GM18502 (cell line): ENCODE results near the gene TOMM70.
"Not testable (repeated sequence)": the region's sequence is repeated elsewhere in the genome, so short reads cannot be mapped to it uniquely, and the experiment has no call there.

Experiments used
- ATAC-seq: cut with Tn5 transposase; IDR thresholded peaks from one replicate; pipeline ENCODE4 v1.9.1; 2021; ENCODE audit warnings: mild to moderate bottlenecking; ENCODE audit not compliant: unreplicated experiment, poor library complexity

The TOMM70 gene

DNA sequence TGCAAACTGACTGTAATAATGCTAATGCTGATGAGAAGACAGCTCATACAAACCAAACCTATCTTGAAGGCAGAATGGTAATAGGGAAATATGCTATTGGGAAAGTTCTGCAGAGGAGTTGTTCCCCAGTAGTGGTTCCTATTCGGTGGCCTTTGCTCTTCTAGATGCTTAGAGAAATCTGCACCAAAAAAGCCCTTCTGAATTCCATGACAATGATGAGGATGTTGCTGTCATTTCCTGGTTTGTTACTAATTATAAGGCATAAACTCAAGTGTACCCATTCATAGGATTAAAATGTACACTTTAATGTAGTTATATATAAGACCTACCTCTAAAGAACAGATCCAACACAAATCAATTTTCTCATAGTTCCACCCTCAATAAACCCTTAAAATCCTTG, 30.1 kb downstream of the TOMM70 start:
- ATAC-seq: no peak

DNA sequence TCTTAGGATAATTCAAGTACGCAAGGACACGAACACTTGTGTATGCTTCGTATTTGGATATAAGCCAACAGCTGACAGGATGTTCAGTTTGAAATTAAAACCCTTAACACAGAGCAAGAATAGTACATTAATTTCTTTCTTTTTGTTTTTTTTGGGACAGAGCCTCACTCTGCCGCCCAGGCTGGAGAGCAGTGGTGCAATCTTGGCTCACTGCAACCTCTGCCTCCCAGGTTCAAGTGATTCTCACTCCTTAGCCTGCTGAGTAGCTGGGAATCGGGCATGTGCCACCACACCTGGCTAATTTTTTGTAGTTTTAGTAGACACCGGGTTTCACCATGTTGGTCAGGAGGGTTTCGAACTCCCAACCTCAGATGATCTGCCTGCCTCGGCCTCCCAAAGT, 32.4 kb downstream of the TOMM70 start:
- no peak for ATAC-seq

DNA sequence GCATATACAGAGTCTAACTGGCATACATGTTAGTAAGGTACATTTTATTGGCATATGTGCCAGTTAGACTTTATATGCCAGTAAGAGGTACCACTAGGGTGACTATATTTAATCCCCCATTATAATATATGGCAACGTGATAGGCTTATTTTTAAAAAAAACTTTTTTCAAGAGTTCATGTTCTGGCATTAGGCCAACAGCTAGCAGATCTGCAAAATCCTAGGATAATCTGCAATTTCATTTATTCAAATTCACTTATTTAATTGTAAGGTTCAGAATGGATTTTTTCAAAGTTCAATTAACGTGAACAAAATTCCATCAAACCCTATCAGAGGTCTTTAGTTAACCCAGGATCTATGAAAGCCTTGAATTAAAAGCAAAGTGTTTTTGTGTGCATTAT, 34.5 kb downstream of the TOMM70 start:
- no peak for ATAC-seq

DNA sequence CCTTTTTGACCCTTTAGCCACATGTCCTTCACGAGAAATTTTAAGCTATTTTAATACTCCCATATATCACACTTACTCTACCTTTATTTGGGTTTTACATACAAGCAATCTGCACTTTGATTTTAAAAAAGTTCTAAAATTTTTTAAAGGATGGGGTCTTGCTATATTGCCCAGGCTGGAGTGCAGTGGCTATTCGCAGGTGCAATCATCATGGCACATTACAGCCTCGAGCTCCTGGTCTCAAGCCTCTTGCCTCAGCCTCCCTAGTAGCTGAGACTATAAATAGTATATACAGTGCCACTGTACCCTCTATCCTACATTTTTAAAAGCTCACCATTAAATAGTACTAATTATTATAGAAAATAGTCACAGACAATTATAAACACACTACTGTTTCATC, 36.5 kb downstream of the TOMM70 start:
- no peak for ATAC-seq

DNA sequence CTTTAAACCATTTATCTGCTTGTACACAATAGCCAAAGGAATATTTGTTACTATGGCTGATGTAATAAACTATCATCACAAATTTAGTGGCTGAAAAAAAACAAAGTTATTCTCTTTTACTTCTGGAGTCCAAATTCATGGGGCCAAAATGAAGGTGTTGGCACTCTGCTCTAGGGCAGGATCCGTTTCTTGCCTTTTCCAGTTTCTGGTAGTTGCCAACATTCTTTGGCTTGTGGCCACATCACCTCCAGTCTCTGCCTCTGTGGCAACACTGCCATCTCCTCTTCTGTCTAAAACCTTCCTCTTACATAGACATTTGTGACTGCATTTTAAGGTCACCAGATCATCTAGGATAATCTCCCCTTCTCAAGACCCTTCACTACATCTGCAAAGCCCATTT, 39.0 kb downstream of the TOMM70 start:
- no peak for ATAC-seq

DNA sequence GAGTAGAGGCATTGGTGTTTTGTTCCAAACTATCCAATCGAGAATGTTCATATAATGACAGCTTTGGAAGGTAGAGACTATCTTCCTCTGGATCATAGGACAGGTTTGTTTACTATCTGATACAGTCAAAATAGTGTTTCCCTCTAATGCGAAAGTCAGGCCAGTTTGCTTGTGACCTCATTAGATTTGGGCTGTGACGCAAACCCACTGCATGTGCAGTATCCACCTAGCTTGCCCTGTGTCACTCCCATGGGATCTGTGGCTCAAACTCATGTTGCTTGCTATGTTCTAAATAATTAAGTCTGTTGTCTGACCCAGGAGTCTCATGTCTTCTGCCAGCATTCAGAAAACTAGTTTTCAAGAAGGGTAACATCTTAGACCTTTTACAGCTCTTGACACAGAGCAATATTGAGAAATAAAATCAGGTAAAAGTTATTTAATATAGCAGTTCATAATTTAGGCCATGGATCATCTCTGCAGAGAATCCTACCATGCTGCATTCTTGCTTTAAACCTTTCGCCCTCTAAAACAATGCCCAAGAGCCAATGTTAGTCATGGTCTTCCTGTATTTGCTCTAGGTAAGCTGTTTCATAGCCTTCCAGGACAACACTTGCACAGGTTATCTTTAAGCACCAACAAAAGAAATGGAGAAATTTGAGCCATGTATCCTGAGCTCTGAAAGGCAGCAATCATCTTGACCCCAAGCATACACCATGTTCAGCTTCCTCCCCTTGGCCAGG, 40.0 kb downstream of the TOMM70 start:
- no peak for ATAC-seq

DNA sequence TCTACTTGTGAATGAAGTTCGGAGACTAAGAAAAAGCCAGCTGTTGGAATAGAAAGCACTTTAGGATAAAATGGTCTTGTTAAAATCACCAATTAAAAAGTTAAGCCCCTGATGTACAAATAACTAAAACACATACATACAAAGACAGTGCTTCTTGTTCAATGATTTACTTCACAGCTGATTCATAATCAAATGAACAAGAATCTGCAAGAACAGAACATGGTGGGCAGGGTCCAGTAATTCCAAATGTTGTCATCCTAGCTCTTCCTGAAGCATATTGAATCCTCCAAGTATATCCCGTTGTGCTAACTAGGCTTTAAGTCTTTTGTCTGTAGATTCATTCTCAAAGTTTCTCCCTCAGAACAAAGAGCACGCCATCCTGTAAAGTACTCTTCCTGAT, 41.9 kb downstream of the TOMM70 start:
- ATAC-seq: no peak

GRCh38 chr3:100358413-100358812, 42.5 kb downstream of the TOMM70 start:
- ATAC-seq: no peak

DNA sequence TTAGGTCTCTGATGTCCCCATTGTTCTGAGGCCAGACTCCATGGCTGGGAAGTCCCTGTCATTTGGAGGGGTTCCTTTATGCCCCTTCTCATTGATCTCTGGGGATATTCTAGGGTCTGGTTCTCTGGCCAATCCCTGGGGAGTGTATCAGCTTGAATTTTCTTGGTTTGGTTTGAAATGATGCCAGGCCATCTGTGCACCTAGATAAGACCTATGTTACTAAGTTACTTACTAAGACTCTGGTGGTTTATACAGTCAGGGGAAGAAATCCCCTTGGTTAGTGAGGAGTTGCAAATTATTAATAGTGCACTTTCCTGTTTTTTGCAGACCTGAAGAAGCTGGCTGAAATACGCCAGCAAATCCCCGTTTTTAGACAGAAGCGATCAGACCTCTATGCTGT, 46.0 kb downstream of the TOMM70 start:
- ATAC-seq: no peak

GRCh38 chr3:100352296-100353231, 48.3 kb downstream of the TOMM70 start:
- ATAC-seq: no peak

- not testable (repeated sequence) for ATAC-seq
Observed at GRCh38 chr3:100351770-100352169, 49.1 kb downstream of the TOMM70 start.

DNA sequence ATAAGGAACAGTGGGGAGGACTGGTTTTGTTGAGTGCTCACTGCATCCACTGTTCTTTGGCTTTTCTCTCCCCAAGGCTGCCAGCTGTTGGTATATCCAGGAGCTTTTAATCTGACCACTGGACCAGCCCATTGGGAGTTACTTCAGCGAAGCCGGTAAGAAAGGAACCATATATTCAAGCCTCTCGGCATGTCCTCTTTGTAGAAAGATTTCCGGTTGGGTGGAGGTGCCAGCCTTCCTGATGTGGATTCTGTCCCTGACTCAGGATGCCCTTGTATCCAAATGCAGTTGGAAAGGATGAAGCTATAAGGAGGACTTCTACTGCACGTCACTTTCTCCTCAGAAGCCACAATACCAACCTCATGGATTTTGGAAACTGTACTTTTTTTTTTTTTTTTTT, 52.2 kb downstream of the TOMM70 start:
- no peak for ATAC-seq

DNA sequence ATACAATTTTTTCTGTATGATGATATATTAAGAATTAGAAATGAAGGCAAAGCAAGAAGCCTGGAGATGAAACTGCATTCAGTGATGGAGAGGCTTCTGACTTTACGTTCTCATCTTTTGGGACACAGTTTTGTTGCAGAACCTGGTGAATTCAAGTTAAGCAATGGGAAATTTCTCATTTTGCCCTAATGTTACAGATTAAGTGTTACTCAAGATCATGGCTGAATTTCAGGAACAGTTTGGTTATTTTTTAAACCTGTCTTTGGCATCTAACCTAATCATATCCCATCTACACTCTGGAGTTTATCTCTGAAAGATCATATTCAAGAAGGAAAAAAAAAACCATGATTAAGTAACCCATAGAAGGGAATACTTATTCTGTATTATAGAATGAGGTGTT, 60.4 kb downstream of the TOMM70 start:
- no peak for ATAC-seq

GRCh38 chr3:100339786-100340185, 61.1 kb downstream of the TOMM70 start:
- no peak for ATAC-seq

DNA sequence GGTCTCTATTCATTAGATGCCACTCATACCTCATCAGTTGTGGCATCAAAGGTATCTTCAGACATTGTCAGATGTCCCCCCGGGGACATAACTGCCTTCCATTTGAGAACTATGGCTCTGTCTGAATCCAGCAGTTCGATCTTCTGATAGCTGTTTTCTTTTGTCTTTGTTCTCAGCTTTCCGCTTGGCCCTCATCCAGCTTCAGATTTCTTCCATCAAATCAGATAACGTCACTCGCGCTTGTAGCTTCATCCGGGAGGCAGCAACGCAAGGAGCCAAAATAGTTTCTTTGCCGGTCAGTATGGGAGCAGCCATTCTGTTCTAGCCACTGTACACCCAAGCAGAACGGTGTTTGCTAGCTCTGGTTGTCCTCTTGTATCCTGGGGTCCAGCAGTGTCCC, 62.0 kb downstream of the TOMM70 start:
- ATAC-seq: no peak

- ATAC-seq: not testable (repeated sequence)
Observed at GRCh38 chr3:100336229-100336628, 64.7 kb downstream of the TOMM70 start.

DNA sequence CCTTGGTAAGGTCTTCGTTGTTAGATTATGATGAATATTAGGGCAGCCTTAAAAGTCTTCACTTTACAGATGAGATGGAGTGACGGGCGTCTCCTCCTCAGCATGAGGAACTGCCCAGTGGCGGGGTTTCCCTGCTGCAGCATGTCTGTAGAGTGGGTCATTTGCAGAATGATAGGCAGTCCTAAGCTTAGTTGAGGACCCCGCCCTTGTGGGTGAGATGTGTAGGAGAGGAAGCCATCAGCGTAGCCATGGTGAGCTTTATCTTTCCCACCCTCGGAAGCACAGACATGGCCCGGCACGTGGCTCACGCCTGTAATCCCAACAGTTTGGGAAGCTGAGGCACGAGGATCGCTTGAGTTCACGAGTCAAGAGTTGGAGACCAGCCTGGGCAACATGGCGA, 65.5 kb downstream of the TOMM70 start:
- ATAC-seq: peak; percentile 58

GRCh38 chr3:100334488-100335351, 66.2 kb downstream of the TOMM70 start, which contains the start of gene NIT2:
Gene NIT2 (plus strand): TSS chr3:100334757. CDS start chr3:100334792, 35 bp downstream.
- peak; percentile 95 for ATAC-seq

DNA sequence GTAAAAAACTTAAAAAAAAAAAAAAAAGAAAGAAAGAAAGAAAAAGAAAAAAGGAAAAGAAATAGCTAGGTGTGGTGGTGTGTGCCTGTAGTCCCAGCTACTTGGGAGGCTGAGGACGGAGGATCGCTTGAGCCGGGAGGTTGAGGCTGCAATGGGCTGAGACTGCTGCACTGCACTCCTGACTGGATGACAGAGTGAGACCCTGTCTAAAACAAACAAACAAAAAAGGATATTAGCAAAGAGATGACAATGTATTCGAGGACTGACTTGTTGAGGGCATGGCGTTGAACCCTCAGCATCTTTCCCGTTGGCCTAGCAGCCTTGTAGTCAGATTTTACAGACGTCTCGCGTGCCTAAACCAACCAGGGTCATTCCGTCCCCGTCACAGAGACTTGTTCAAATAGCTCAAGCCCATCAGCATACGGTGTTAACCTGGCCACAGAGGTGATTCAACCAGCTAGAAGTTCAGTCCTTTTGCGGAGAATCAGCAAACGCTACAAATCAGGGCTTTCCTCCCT, 66.9 kb downstream of the TOMM70 start:
- peak; percentile 26 for ATAC-seq

DNA sequence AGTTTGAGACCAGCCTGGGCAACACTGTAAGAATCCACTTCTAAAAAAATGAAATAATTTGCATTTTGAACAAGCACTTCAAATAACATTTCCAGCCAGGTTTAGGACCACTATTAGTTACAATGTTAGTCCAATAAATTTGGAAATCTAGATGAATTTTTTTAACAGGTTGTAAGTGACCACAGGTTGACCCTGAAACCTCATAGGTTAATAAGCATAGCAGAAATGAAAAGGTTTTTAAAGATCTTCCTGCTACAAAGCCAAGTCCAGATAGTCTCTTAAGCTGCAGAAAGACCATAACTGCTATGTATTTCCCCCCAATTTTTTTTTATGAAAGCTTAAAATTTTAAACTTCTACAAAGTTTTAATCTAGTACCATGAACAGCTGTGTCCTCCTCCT, 67.8 kb downstream of the TOMM70 start:
- no peak for ATAC-seq
